T-helper 17 cell (primary cell): Measurements from ENCODE around the gene MTX3. TPM values are rescaled to one million over a fixed set of nuclear protein-coding genes. Genes with fewer than 3 reads are reported as not detected.

Experiments
- ATAC-seq: fragments of 150-1000 bp; cut with Tn5 transposase; 2 replicates; pipeline ENCODE4 v1.10.0; 2021; ENCODE audit warnings: mild to moderate bottlenecking, moderate library complexity
- DNase-seq, 3 donors: peaks; one replicate each; pipeline versions ENCODE4 v3.0.0 to v3.0.0-alpha.2; 2020 to 2021
- H3K9me3 ChIP-seq: one replicate; pipeline ENCODE4 v1.7.0; 2013; ENCODE audit warnings: low read length, mild to moderate bottlenecking; ENCODE audit not compliant: control insufficient read depth, poor library complexity, severe bottlenecking
- H3K27ac Mint-ChIP-seq: one replicate; pipeline ENCODE4 v1.8.0; 2022; ENCODE audit warnings: mild to moderate bottlenecking, moderate library complexity, mixed read lengths
- H3K27me3 Mint-ChIP-seq: one replicate; pipeline ENCODE4 v1.8.0; 2022; ENCODE audit warnings: mixed read lengths
- H3K36me3 Mint-ChIP-seq: one replicate; pipeline ENCODE4 v1.8.0; 2022; ENCODE audit warnings: low read depth, mixed read lengths
- H3K4me1 Mint-ChIP-seq: one replicate; pipeline ENCODE4 v1.8.0; 2022; ENCODE audit warnings: mild to moderate bottlenecking, mixed read lengths
- H3K4me3 Mint-ChIP-seq: one replicate; pipeline ENCODE4 v1.8.0; 2022; ENCODE audit warnings: mild to moderate bottlenecking, moderate library complexity, mixed read lengths
- total RNA-seq, 4 donors: library from RNA in 2 of 4; stranded (reverse) in 2 of 4; gene quantifications; one replicate each; pipeline ENCODE4 v1.2.3 and lab custom pipeline; 2022 to 2026

MTX3 gene
- total RNA-seq, 2 donors from 2014 or later: 19.7 to 24.3 TPM

GRCh38 chr5:79973996-79974395 is 17.1 kb downstream of the MTX3 start:
- Mint-ChIP-seq H3K36me3 (peaks cover 4% of the 10 kb centered on the region), H3K27me3 (no peaks in the 10 kb centered on the region), H3K4me3 (no peak overlapping the region), H3K4me1 (no peaks in the 10 kb centered on the region), H3K27ac (no peak overlapping the region)
- ATAC-seq: no peak
- no peak for DNase-seq
- H3K9me3 ChIP-seq: no peaks in the 10 kb centered on the region

GRCh38 chr5:79973511-79973910 is 17.6 kb downstream of the MTX3 start:
- Mint-ChIP-seq H3K27me3 (no peaks in the 10 kb centered on the region), H3K4me1 (no peaks in the 10 kb centered on the region), H3K27ac (no peak overlapping the region), H3K36me3 (peaks cover 4% of the 10 kb centered on the region), H3K4me3 (no peak overlapping the region)
- DNase-seq (no peak), ATAC-seq (no peak)
- H3K9me3 ChIP-seq: no peaks in the 10 kb centered on the region

DNA sequence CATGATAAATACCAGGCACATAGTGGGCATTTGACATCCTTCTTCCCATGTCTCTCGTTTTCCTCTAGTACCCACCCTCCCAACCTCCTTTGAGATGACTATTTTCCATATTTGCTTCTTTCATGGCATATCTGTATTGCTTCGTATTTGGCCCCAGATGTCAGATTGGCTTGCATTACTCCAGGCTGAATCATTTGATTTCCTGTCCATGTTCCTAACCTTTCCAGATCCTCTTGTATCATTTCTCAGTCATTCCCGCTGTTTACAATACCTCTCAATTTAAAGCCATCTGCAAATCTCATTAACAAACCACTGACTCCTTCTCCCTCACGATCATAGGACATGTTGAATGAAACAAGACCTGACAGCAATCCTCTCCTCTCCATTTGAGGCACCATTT is 19.9 kb downstream of the MTX3 start:
- no peak overlapping the region for H3K4me3 Mint-ChIP-seq
- no peaks in the 10 kb centered on the region for H3K9me3 ChIP-seq
- no peak overlapping the region for H3K27ac Mint-ChIP-seq
- DNase-seq: no peak
- H3K27me3 Mint-ChIP-seq: no peaks in the 10 kb centered on the region
- H3K4me1 Mint-ChIP-seq: no peaks in the 10 kb centered on the region
- no peak for ATAC-seq
- H3K36me3 Mint-ChIP-seq: no peaks in the 10 kb centered on the region

DNA sequence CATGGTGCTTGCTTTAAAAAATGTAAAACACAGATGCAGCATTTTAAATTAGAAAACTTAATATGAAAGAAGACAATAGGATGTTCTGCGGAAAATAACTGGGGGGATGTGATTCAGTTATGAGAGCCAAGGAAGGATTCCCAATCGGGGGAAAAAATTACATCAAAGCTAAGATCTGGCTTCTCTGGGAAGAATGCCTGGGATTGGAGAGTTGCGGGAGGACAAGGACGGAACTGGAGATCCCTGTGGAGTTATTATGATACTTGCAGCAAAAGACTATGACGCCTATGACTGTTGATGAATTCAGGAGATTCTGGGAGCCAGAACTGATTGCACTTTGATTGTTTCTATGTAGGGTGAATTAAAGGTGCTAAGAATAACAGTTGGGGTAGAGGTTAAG is 24.6 kb downstream of the MTX3 start:
- Mint-ChIP-seq H3K4me3 (no peak overlapping the region), H3K27ac (no peak overlapping the region), H3K4me1 (peaks cover 7% of the 10 kb centered on the region), H3K27me3 (peaks cover 15% of the 10 kb centered on the region), H3K36me3 (peaks cover 2% of the 10 kb centered on the region)
- H3K9me3 ChIP-seq: no peaks in the 10 kb centered on the region
- no peak for DNase-seq
- ATAC-seq: no peak

- ATAC-seq (no peak), DNase-seq (no peak)
- no peak overlapping the region for H3K27ac Mint-ChIP-seq
These were observed 26.9 kb downstream of the MTX3 start for GRCh38 chr5:79964136-79964535.

GRCh38 chr5:79963261-79964061 is 27.6 kb downstream of the MTX3 start:
- no peaks in the 10 kb centered on the region for H3K9me3 ChIP-seq
- no peak for ATAC-seq
- peaks cover 22% of the 10 kb centered on the region for H3K27me3 Mint-ChIP-seq
- H3K4me1 Mint-ChIP-seq: peaks cover 7% of the 10 kb centered on the region
- H3K27ac Mint-ChIP-seq: no peak overlapping the region
- peaks cover 2% of the 10 kb centered on the region for H3K36me3 Mint-ChIP-seq
- no peak for DNase-seq
- no peak overlapping the region for H3K4me3 Mint-ChIP-seq

More at GRCh38 chr5:79964136-79964535, 26.9 kb downstream of the MTX3 start:
- no peak overlapping the region for H3K4me3 Mint-ChIP-seq
- H3K4me1 Mint-ChIP-seq: peaks cover 7% of the 10 kb centered on the region
- H3K27me3 Mint-ChIP-seq: peaks cover 22% of the 10 kb centered on the region
- peaks cover 2% of the 10 kb centered on the region for H3K36me3 Mint-ChIP-seq
- H3K9me3 ChIP-seq: no peaks in the 10 kb centered on the region

GRCh38 chr5:79962575-79963222 is 28.4 kb downstream of the MTX3 start:
- no peaks in the 10 kb centered on the region for H3K9me3 ChIP-seq
- Mint-ChIP-seq H3K27ac (no peak overlapping the region), H3K4me3 (no peak overlapping the region), H3K4me1 (peaks cover 7% of the 10 kb centered on the region), H3K36me3 (peaks cover 2% of the 10 kb centered on the region), H3K27me3 (peaks cover 22% of the 10 kb centered on the region)
- ATAC-seq (no peak), DNase-seq (no peak)

- Mint-ChIP-seq H3K4me3 (no peak overlapping the region), H3K27ac (no peak overlapping the region), H3K4me1 (peaks cover 7% of the 10 kb centered on the region), H3K36me3 (peaks cover 2% of the 10 kb centered on the region), H3K27me3 (peaks cover 22% of the 10 kb centered on the region)
- no peaks in the 10 kb centered on the region for H3K9me3 ChIP-seq
- DNase-seq (no peak), ATAC-seq (no peak)
These were observed 29.1 kb downstream of the MTX3 start for GRCh38 chr5:79961716-79962574.

- DNase-seq (no peak), ATAC-seq (no peak)
- Mint-ChIP-seq H3K4me3 (no peak overlapping the region), H3K27me3 (peaks cover 38% of the 10 kb centered on the region), H3K27ac (no peak overlapping the region), H3K36me3 (no peaks in the 10 kb centered on the region), H3K4me1 (peaks cover 7% of the 10 kb centered on the region)
- no peaks in the 10 kb centered on the region for H3K9me3 ChIP-seq
These were observed 31.7 kb downstream of the MTX3 start for GRCh38 chr5:79959407-79959806.

GRCh38 chr5:79955941-79956670 is 35.0 kb downstream of the MTX3 start:
- no peak overlapping the region for H3K4me3 Mint-ChIP-seq
- H3K9me3 ChIP-seq: no peaks in the 10 kb centered on the region
- H3K27me3 Mint-ChIP-seq: peaks cover 20% of the 10 kb centered on the region
- ATAC-seq: no peak
- no peak overlapping the region for H3K27ac Mint-ChIP-seq
- H3K36me3 Mint-ChIP-seq: no peaks in the 10 kb centered on the region
- no peak for DNase-seq
- H3K4me1 Mint-ChIP-seq: no peaks in the 10 kb centered on the region

GRCh38 chr5:79955356-79955895 is 35.6 kb downstream of the MTX3 start:
- Mint-ChIP-seq H3K27ac (no peak overlapping the region), H3K4me3 (no peak overlapping the region), H3K36me3 (no peaks in the 10 kb centered on the region), H3K27me3 (peaks cover 16% of the 10 kb centered on the region), H3K4me1 (no peaks in the 10 kb centered on the region)
- DNase-seq: no peak
- no peak for ATAC-seq
- no peaks in the 10 kb centered on the region for H3K9me3 ChIP-seq

DNA sequence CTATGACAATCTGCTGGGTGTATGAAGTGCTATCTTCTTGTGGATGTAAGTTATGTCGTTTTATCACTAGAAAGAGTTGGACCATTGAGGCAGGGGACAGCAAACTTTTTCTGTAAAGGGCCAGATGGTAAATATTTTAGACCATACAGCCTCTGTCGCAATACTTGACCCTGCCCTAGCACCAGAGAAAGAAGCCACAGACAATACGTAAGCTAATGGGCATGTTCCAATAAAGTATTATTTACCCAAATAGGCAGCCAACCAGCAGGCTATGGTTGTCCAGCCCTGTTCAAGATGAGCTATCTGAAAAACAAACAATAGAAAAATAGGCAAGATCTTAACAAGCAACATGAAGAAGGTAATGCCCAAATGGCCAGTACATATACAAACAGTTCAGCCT is 36.4 kb downstream of the MTX3 start:
- no peak for DNase-seq
- H3K4me3 Mint-ChIP-seq: no peak overlapping the region
- H3K36me3 Mint-ChIP-seq: no peaks in the 10 kb centered on the region
- peaks cover 16% of the 10 kb centered on the region for H3K27me3 Mint-ChIP-seq
- no peak overlapping the region for H3K27ac Mint-ChIP-seq
- H3K4me1 Mint-ChIP-seq: no peaks in the 10 kb centered on the region
- ATAC-seq: no peak
- no peaks in the 10 kb centered on the region for H3K9me3 ChIP-seq
